Stimulated activated CD4-positive, alpha-beta T cell treated with anti-CD3 and anti-CD28 coated beads, TNF-alpha, amount 100 ng/mL, for 48 hours (primary cell): ENCODE results near the gene ARPC2.

ENCODE experiments used
- DNase-seq, 3 donors: peaks; one replicate each; pipeline ENCODE4 v3.0.0-alpha.2; 2020; ENCODE audit warnings: low read depth in 3 of 3

The ARPC2 gene

GRCh38 chr2:218253232-218253625 lies 36.2 kb downstream of the ARPC2 start:
- DNase-seq, result no peak

- DNase-seq, result no peak
Measured at GRCh38 chr2:218255446-218255845, 38.5 kb downstream of the ARPC2 start.

GRCh38 chr2:218256612-218257350 lies 39.8 kb downstream of the ARPC2 start:
- no peak for DNase-seq

- peak; percentile 57 to 69 (median 64) for DNase-seq
Measured at GRCh38 chr2:218257390-218257981, 40.5 kb downstream of the ARPC2 start.

GRCh38 chr2:218259099-218259961 lies 42.3 kb downstream of the ARPC2 start:
- no peak for DNase-seq

GRCh38 chr2:218260166-218260565 lies 43.2 kb downstream of the ARPC2 start:
- DNase-seq, result no peak

- DNase-seq, result no peak
Measured at GRCh38 chr2:218260742-218261422, 43.9 kb downstream of the ARPC2 start, which contains the start of gene GPBAR1. Gene GPBAR1, plus strand, starts transcription at chr2:218261015. Its CDS starts 1,710 bp downstream, at chr2:218262725.

- no peak for DNase-seq
Measured at GRCh38 chr2:218261423-218262236, 44.6 kb downstream of the ARPC2 start.

- no peak for DNase-seq
Measured at GRCh38 chr2:218262237-218262600, 45.2 kb downstream of the ARPC2 start.

- DNase-seq, result no peak
Measured at GRCh38 chr2:218262631-218263586, 45.9 kb downstream of the ARPC2 start.

- no peak for DNase-seq
Measured at GRCh38 chr2:218263817-218264641, 47.0 kb downstream of the ARPC2 start.

GRCh38 chr2:218264773-218265561 lies 48.0 kb downstream of the ARPC2 start:
- DNase-seq, result no peak

GRCh38 chr2:218265626-218266025 lies 48.6 kb downstream of the ARPC2 start:
- no peak for DNase-seq

GRCh38 chr2:218266316-218266979 lies 49.5 kb downstream of the ARPC2 start:
- no peak for DNase-seq

- DNase-seq, result no peak
Measured at GRCh38 chr2:218267259-218267658, 50.3 kb downstream of the ARPC2 start.

GRCh38 chr2:218269900-218270720 lies 53.1 kb downstream of the ARPC2 start, which contains the start of the genes AAMP and PNKD:
Gene AAMP, minus strand, starts transcription at chr2:218270137. Its CDS starts 51 bp downstream, at chr2:218270086.
Gene PNKD, plus strand, starts transcription at chr2:218270519. Its CDS starts 17 bp downstream, at chr2:218270536.
- DNase-seq, result peak; percentile 100
